Memory B cell (primary cell): ENCODE measurements around the gene AIFM1.

Experiments used
- ATAC-seq: fragments of 150-1000 bp; cut with Tn5 transposase; 2 replicates; pipeline ENCODE4 v1.10.0; 2021; ENCODE audit warnings: low read depth, mild to moderate bottlenecking, moderate library complexity
- DNase-seq, 2 donors: peaks; one replicate each; pipeline ENCODE4 v3.0.0; 2022; ENCODE audit warnings: low spot score in 2 of 2
- H3K27ac Mint-ChIP-seq: one replicate; pipeline ENCODE4 v1.8.0; 2022; ENCODE audit warnings: mild to moderate bottlenecking, moderate library complexity, mixed read lengths
- H3K27me3 Mint-ChIP-seq: one replicate; pipeline ENCODE4 v1.8.0; 2022; ENCODE audit warnings: mixed read lengths
- H3K36me3 Mint-ChIP-seq: one replicate; pipeline ENCODE4 v1.8.0; 2022; ENCODE audit warnings: mild to moderate bottlenecking, mixed read lengths
- H3K4me1 Mint-ChIP-seq: one replicate; pipeline ENCODE4 v1.8.0; 2022; ENCODE audit warnings: mixed read lengths
- H3K4me3 Mint-ChIP-seq: one replicate; pipeline ENCODE4 v1.8.0; 2022; ENCODE audit warnings: mild to moderate bottlenecking, moderate library complexity, mixed read lengths
- H3K9me3 Mint-ChIP-seq: one replicate; pipeline ENCODE4 v1.8.0; 2022; ENCODE audit warnings: mixed read lengths

The AIFM1 gene

DNA sequence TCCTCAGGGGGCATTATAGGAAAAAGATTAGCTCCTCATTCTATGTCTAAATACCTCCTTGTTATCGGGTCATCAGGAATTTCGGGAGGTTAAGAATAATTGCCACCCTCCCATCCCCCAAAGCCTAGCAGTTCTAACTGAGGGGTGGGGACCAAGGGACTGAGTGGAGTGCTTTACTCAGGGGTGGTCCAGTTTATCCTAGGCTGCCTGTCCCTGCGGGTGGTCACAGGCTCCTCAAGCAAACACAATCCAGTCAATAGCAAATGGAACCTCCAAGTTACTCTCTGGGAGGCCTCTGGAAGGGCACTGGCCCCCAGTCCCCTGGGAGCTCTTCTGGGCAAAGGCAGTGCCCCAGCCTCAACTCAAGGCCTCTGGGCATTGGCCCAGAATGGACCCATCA lies 62.0 kb downstream of the AIFM1 start:
- H3K36me3 Mint-ChIP-seq = peaks cover 6% of the 10 kb centered on the region
- H3K4me3 Mint-ChIP-seq = no peak overlapping the region
- peaks cover 33% of the 10 kb centered on the region for H3K4me1 Mint-ChIP-seq
- no peaks in the 10 kb centered on the region for H3K27me3 Mint-ChIP-seq
- no peak overlapping the region for H3K27ac Mint-ChIP-seq
- H3K9me3 Mint-ChIP-seq = no peaks in the 10 kb centered on the region
- no peak for DNase-seq
- ATAC-seq = no peak

DNA sequence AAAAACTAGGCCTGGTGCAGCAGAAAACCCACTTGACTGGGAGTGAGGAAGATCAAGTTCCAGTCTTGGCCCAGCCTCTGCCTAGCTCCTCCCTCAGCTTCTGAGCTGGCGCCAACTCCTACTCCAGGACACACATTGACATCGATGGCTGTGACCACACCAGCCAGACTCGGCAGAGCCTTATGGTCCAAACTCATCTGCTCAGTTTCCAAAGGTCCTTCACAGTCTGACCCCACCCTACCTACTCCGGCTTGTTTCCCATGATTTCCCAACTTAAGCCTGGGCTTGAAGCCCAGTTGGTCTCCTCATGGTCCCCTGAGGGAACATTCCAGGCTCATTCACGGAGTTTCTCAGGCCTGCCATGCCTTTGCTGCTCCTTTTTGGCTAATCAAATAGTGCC lies 65.5 kb downstream of the AIFM1 start:
- ATAC-seq (no peak), DNase-seq (no peak)
- Mint-ChIP-seq H3K4me3 (no peak overlapping the region), H3K4me1 (peaks cover 23% of the 10 kb centered on the region), H3K27me3 (no peaks in the 10 kb centered on the region), H3K36me3 (peaks cover 4% of the 10 kb centered on the region), H3K9me3 (no peaks in the 10 kb centered on the region), H3K27ac (peak overlapping the region; percentile 63)

DNA sequence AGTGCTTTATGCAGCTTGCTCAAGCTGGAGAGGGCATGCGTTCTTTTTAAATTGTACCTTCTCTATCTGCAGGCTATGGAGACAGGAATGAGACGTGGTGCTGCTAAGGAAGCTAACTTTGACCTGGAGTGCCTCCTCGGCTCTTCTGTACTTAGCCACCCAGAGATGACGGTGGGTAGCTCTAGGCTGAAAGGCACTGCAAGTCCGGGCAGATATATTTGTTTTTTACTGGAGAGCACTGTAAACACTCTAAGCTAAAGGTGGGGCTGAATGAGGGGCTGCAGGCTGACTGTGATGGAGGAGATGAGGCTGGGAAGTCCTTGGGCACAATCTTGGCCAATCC lies 67.5 kb downstream of the AIFM1 start:
- peaks cover 2% of the 10 kb centered on the region for H3K36me3 Mint-ChIP-seq
- H3K9me3 Mint-ChIP-seq = no peaks in the 10 kb centered on the region
- no peak for DNase-seq
- no peak overlapping the region for H3K4me3 Mint-ChIP-seq
- H3K4me1 Mint-ChIP-seq = peaks cover 12% of the 10 kb centered on the region
- ATAC-seq = no peak
- H3K27ac Mint-ChIP-seq = no peak overlapping the region
- H3K27me3 Mint-ChIP-seq = no peaks in the 10 kb centered on the region

DNA sequence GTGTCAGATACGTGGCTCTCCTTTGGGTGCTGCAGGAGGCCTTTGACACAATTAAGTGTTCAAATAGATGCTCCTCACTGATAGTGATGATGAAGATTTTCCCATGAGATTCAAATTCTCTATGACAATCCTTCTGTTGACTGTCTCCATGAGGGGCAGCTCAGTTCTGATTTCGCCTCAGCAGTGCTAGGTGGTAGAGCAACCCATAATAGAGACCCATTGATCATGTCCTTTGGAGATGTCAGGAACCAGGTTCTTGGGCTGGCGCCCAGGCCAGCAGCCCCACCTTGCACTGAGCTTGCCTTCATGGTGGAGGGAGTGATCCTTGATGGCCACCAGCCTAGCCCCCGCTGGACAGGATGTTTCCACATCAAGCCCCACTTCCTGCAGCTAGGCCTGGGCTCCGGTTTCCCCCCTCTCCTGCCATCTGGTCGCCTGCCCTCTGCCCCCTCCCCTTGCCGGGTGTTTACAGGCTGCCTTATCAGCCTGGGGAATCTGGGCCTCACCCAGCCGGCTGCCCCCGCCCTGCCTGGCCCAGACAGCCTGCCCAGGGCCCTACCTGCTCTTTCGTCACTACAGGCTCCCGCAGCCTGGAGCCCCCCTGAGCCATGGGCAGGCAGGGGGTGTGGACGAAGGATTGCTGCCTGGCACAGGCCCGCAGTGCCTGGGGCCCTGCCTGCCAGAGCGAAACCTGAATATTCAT lies 68.0 kb downstream of the AIFM1 start:
- ATAC-seq (no peak), DNase-seq (no peak)
- H3K27ac Mint-ChIP-seq = no peak overlapping the region
- H3K9me3 Mint-ChIP-seq = no peaks in the 10 kb centered on the region
- H3K27me3 Mint-ChIP-seq = no peaks in the 10 kb centered on the region
- no peak overlapping the region for H3K4me3 Mint-ChIP-seq
- peaks cover 2% of the 10 kb centered on the region for H3K36me3 Mint-ChIP-seq
- H3K4me1 Mint-ChIP-seq = peaks cover 8% of the 10 kb centered on the region

DNA sequence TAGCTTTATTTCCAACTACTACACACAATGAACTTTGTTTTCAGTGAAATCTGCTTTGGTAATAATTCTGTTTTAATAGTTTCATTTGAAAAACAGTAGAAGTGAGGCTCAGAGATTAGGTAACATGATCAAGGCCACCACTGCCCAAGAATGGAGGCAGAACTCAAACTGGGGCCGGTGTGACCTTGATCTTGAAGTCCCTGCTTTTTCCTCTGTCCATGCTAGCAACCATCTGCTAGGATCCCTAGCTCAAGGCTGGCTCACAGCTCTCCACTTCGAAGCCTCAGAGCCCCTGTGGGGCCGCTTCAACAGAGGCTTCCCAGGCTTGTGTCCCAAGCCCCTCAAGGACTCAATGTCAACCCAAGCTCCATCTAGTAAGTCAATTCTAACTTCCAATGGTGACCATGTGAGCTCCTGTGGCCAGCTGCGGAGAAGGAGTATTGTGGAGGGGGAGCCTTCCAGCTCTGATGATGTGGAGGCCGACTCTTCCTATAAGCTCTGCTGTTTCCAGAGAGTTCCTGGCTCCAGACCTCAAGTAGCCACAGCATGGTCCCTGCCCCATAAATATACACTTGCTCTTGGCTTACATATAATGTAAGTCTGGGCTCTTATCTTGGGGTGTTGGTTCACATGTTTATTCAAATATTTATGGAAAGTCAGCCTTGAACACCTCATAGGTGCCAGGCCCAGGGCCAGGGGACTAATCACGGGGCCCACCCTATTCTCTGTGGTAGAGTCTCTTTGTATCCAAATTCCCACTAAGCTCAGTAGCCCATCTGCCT lies 70.2 kb downstream of the AIFM1 start:
- DNase-seq = no peak
- no peaks in the 10 kb centered on the region for H3K9me3 Mint-ChIP-seq
- H3K27ac Mint-ChIP-seq = peak overlapping the region; percentile 41
- H3K4me1 Mint-ChIP-seq = peaks cover 12% of the 10 kb centered on the region
- no peak for ATAC-seq
- H3K36me3 Mint-ChIP-seq = no peaks in the 10 kb centered on the region
- no peaks in the 10 kb centered on the region for H3K27me3 Mint-ChIP-seq
- no peak overlapping the region for H3K4me3 Mint-ChIP-seq

DNA sequence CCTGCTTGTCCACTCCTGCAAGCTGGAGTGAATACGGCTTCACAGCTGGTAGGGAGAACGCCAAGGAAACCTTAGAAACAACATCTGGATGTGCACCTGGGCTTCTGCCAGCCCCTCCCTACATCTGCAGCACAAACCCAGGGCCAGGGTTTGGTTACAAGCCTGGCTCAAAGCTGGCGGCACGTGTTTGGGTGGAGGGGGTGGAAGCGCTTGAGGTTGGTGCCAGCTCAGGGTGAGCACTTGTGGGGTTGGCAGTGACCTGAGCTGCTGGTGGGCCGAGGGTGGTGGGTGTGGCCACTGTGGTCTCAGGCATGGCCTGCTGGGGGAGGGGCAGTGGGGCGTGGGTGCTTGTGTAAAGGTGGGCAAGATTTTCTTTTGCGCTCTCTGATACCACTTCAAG lies 70.9 kb downstream of the AIFM1 start:
- Mint-ChIP-seq H3K27ac (peak overlapping the region; percentile 41), H3K36me3 (no peaks in the 10 kb centered on the region), H3K9me3 (no peaks in the 10 kb centered on the region), H3K27me3 (no peaks in the 10 kb centered on the region), H3K4me3 (no peak overlapping the region), H3K4me1 (peaks cover 14% of the 10 kb centered on the region)
- ATAC-seq (no peak), DNase-seq (no peak)

DNA sequence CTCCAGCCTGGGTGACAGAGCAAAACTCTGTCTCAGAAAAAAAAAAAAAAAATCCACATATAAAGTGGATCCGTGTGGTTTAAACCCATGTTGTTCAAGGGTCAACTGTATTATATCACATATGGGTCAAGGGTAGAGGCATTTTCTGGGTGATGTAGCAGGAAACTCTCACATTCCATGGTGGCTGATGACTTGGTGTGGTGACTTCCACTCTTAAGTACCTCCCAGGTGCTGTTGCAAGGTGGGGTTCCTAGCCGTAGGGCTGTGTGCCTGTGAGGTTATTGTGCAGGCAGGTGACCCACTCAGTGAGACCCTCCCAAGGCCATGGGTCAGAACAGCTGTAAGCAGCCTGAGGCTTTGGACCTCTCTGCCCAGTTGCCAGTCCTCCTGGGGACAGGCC lies 72.4 kb downstream of the AIFM1 start:
- Mint-ChIP-seq H3K27me3 (no peaks in the 10 kb centered on the region), H3K4me3 (no peak overlapping the region), H3K4me1 (peaks cover 17% of the 10 kb centered on the region), H3K27ac (no peak overlapping the region), H3K36me3 (no peaks in the 10 kb centered on the region), H3K9me3 (no peaks in the 10 kb centered on the region)
- no peak for ATAC-seq
- DNase-seq = no peak

DNA sequence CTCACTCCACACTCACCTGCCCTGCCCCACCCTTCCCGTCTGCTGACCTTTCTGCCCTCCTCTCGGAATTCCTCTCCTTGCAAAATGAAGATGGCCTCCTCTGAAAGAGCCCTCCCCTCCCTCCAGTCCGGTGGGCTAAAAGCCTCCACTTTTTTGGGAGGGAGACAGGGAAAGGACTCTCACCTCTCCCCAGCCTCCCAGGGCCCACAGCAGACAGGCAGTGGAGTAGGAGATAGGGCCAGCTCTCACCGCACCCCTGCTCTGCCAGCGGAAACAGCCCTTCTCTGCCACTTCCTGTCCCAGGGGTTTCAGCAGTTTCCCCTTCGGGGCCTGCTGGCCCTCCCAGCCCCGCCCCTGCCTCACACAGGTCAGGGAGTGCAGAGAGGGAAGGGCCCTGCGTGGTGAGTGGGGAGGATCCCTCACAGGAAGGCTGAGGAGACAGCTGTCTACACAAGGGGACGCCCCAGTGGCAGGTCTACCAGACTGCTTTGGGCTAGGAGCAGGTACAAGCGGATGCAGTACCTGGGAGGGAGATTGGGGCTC lies 73.6 kb downstream of the AIFM1 start:
- Mint-ChIP-seq H3K27ac (peak overlapping the region; percentile 87), H3K4me3 (peak overlapping the region; percentile 88), H3K9me3 (no peaks in the 10 kb centered on the region), H3K4me1 (peaks cover 19% of the 10 kb centered on the region), H3K36me3 (peaks cover 3% of the 10 kb centered on the region), H3K27me3 (no peaks in the 10 kb centered on the region)
- ATAC-seq (peak; percentile 94), DNase-seq (peak; percentile 58 to 70)

DNA sequence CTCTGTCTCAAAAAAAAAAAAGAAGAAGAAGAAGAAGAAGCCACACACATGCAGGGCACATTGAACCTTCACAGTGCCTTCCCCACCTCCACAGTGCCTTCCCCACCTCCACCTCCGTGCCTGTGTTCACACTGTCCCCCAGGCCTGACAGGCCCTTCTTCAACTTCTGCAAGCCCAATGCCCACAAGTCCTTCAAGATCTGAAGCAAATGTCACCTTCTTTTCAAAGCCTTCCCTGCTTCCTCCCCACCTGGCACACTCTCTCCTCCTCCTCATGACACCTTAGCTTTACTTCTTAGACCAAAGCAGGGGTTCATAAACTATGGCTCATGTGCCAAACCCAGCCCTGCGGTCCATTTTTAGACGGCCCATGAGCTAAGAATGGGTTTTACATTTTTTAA lies 75.3 kb downstream of the AIFM1 start:
- peaks cover 27% of the 10 kb centered on the region for H3K4me1 Mint-ChIP-seq

DNA sequence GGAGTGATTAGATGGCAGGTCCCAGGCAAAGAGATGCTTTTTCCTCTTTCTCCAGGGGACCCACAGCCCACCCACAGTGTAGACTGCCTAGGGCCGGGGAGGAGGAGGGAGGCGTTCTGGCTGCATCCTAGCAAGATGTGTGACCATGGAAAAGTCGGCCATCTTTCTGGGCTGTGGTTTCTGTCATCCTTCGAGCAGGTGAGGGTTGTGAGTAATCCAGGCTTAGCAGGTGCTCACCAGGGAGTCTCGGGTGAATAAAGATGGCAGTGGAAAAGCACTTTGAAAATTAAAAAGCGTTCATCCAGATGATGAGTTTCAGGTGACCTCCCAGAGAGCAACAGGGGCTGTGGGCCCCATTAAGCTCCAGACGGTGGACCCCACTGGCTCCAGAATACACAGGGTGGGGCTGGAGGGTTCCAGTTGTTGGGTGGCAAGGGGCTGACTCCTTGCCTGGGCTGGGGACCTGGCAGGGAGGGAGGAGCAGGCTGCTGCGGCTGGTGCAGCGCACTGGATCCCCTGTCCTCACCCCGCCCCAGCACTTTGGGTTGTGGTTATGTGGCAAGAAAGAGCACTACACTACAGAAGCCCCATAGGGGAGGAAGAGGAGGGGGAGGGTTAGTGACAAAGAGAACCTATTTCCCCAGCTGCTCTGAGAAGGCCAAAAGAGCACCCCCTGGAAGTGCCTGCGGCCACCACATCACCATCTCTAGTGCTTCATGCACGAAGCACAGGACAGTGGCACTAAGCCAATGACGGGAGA lies 79.0 kb downstream of the AIFM1 start:
- Mint-ChIP-seq H3K9me3 (no peaks in the 10 kb centered on the region), H3K27ac (peak overlapping the region; percentile 89), H3K4me1 (peaks cover 36% of the 10 kb centered on the region), H3K36me3 (peaks cover 3% of the 10 kb centered on the region), H3K27me3 (no peaks in the 10 kb centered on the region), H3K4me3 (peak overlapping the region; percentile 85)
- DNase-seq = peak in 1 of 2 donors; percentile 27
- peak; percentile 53 for ATAC-seq

More for the DNA sequence above, 75.3 kb downstream of the AIFM1 start:
- ATAC-seq = no peak
- H3K27me3 Mint-ChIP-seq = no peaks in the 10 kb centered on the region
- H3K4me3 Mint-ChIP-seq = peak overlapping the region; percentile 72
- no peaks in the 10 kb centered on the region for H3K9me3 Mint-ChIP-seq
- DNase-seq = no peak
- H3K27ac Mint-ChIP-seq = peak overlapping the region; percentile 80
- H3K36me3 Mint-ChIP-seq = peaks cover 3% of the 10 kb centered on the region

DNA sequence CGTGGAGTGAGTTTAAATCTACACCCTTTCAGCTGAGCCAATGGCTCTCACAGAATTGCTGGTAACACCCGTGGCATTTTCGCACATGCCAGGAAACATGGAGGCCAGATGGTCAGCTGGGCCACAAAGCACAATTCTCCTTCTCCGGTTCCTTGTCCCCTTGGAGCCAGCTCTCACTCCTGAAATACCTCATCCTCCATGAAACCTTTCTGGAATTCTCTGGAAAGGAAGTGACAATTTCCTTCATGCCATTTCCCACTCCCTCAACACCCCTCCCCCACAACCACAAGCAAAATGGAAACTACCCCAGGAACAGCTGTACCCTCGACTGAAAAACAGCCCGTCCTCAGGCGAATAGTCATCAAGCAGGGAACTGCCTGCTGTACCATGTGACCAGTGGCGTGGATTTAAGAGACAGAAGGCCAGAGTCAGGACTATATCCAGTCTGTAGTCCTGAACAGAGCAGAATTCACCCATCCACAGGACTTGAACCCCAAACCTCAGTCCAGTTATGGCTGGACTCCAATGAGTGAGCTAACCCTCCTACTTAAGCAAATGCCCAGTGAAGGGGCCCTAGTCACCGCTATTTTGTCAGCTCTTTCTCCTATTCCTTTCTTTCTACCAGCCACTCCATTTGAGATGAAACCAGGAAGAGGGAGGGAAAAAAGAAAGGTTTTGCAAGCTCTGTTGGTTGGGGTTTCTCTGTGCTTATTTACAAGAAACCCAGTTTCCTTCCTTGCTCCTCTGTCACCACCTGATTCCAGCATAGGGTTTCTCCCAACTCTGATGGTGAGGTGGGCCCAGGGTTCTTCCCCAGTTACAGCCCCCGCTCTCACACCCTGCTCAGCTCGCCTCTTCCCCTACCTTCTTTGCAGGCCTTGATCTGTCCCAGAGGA lies 79.8 kb downstream of the AIFM1 start:
- DNase-seq = no peak
- Mint-ChIP-seq H3K9me3 (no peaks in the 10 kb centered on the region), H3K36me3 (peaks cover 3% of the 10 kb centered on the region), H3K4me3 (peak overlapping the region; percentile 85), H3K27ac (peak overlapping the region; percentile 89), H3K4me1 (peaks cover 40% of the 10 kb centered on the region), H3K27me3 (no peaks in the 10 kb centered on the region)
- no peak for ATAC-seq

DNA sequence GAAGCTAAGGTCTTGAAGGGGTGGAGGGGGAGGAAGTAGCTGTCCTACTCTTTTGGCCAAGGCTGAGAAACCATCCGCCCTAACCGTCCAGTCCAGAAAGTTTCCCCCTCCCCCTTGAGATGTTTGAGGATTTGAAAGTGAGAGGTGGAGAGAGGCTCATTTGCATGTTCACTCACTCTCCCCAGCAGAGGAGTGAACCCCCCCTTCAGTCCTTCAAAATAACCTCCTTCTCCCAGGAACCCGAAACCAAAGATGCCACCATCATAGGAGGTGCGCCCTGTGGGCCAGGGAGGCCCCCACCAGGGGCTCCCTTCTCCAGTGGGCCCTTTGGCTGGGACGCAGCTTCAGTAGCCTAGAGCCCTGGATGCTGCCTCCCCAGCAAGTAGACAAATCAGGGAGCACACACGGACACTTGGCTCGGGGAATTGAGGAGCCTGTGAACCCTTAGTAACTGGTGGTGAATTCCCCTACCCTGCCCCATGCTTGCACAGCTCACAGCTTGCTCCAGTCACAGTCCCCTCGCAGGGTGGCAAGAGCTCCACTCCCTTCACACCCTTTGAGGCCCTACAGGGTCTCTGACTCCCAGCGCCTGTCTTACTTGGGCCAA lies 80.9 kb downstream of the AIFM1 start:
- DNase-seq = no peak
- Mint-ChIP-seq H3K27me3 (no peaks in the 10 kb centered on the region), H3K27ac (peak overlapping the region; percentile 89), H3K4me1 (peaks cover 38% of the 10 kb centered on the region), H3K9me3 (no peaks in the 10 kb centered on the region), H3K4me3 (peak overlapping the region; percentile 85), H3K36me3 (peaks cover 3% of the 10 kb centered on the region)
- ATAC-seq = peak; percentile 22
